NCI-H1436 treated with DMSO at 0.1 percent for 48 hours (cell line): ENCODE results near the gene HDAC9.

Experiments used
- DNase-seq: peaks from one replicate; lab custom pipeline; 2025; lab: John Stamatoyannopoulos, UW

HDAC9 gene

DNA sequence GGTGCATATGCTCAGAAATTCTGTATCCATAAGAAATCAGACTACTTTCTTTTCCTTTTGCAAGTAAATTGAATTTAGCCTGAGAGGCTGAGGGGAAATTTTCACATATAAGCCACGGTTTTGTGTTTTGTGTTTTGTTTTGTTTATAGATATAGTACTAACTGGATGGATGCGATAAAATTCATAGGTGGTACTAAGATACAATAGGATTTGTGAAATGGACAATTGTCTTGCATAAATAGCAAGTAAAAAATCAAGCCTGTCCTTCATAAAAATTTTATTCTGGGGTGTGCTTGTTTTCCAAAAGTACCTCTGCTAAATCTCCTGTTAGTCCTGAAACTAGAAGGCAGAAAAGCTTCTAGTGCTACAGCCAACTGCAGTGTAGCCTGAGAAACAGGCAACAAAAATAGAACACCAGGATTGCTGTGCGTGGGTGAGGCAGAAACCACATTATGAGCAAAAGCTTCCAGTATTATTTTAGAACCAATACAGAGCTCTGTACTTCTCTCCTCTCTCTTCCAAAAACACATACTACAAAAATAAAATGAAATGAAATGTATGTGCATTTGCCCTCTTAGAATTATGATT lies 634 bp upstream of the HDAC9 start:
- no peak for DNase-seq

DNA sequence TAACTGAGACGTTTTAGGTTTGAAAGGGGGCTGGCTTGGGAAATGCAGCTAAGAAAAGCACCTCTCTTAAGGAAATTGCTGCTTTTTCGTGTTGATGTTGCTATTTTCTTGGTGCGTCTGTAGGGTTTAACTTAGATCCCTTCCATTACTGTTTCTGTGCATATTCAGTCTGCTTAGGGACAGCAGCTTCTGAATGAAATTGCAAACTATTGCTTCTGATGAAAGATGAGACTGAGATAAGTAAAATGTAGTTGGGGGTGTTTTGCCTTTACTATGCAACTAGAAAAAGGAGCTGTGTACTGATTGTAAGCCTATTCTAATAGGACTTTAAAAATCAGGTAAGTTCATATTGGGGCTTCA lies 772 bp downstream of the HDAC9 start:
- DNase-seq, result no peak

DNA sequence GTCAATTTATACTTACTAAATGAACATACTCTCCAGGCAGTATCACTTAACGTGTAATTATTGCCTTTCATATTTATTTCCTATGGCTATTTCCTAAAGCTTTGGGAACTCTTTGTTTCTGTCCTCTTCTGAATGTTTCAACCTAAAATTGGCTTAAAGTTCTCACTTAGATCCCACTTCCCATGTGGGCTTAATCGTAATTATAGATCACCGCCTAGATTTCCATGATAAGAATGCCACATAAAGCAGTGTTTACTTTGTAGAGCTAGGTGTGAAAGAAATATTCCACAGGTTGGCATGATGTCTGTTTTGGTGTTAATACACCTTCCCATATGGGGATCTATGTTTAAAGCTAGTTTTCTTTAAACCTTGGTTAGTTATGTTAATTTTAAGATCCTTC lies 1.5 kb downstream of the HDAC9 start:
- DNase-seq, result no peak

DNA sequence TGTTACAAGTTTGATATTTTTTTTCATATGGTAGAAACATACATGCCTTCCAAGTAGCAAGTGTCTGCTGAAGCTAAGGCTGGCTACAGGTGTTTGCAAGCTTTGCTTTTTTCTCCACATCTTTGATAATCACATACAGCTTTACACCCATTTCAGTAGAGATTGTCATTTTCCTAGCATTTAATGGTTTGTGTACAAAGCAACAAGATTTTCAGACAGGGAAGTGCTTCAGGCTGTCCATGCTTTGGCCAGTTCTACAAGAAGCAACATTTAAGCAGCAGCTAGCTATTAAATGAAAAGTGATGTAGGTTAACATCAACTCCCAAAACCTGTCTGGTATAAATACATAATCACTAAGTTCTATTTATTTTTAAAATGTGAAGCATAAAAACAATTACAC lies 2.3 kb downstream of the HDAC9 start:
- DNase-seq, result no peak

DNA sequence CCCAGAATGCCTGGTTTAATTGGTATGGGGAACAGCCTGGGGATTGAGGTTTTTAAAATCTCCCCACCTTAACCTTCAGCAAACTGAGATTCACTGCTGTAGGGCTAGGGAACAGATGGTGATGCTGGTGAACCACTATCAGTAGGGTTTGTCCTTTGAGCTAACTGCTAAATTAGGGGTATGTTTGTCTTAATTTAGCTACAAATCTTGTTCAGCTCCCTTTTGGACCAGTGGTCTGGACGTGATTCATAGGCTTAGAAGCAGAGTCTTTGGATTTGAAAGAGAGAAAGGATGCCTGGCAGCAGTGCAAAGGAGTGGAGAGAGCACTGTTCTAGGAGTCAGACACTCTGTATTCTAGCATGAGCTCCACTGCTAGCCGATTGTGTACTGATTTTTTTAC lies 2.8 kb downstream of the HDAC9 start:
- DNase-seq, result no peak

DNA sequence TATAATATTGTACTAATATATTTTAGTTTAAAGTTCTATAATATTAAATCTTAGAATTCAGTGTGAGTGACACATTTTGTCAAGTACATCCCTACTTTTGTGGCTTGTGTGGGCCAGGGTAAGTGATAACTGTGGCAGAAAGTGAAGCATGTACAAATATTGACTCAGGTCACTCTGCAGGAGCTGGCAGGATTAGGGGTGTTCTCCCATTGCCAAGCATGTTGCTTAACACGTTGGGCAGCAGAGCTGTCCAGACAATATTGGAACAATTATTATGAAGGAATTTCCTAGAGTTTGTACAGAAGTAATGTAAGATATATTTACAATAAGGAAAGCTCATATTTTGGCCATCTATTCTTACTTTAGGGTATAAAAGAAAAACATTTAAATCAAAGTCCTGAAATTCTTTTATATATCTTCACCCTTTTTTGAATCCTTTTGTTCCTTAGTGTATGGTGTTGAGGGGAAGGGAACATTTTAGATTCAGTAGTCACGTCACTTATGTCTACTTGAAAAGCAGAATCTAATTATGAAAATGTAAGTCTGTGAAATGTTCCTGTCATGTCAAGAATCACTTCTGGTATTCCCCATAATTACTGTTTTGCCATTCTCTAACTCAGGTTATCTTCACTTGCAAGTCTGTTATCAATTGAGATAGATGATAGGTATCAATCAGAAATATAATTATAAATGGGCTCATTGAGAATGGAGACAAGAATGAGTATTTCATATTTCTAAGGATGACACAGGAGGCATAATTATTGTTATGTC lies 4.0 kb downstream of the HDAC9 start:
- DNase-seq, result no peak

DNA sequence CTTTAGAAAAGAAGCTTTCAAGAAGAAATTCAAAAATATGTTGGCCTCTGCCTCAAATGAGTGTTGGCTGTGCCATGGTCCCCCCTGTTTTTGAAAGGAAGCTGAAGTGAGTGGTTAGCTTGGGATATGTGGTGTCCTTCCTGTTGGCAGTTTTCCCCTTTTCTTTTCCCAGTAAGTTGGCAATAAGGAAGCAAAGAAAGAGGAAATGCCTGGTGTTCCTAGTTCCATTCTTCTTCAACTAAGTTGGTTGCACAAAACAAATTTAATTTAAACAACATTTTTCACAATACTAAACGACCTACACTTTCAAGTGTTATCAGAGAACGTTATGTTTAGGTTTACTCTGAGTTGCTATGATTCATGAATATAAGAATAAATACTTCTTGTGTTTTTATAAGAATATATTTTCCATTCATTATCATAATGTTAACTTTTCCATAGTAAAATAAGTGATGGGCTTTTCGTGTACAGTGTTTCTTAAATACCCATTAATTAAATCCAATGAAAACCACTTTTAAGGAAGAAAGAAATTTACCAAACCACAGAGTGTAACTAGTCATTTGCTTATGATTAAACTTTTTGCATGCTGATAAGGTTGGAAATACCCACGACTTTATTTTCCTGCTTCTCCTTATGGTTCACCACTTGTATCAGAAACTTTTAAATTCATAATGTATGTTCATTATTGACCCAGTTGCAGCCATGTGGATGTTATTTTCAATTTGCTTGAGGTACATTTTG lies 7.7 kb downstream of the HDAC9 start:
- DNase-seq, result no peak

DNA sequence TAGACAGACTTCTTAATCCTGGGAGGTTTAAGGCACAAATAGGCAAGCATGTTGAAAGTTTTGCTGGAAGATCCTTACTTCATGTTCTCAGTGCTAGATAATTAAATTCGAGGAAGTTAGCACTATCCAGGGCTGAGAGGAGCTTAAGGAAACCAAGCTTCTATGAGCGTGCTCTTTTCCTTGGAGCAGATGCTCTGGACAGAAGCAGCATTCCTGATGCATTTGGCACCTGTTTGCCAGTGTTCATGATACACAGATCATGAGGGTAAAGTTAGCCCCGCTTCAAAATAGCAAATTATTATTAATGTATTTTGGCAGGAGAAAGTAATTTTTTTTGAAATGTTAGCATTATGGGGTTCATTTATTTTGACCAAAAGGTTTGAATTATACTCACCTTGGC lies 9.4 kb downstream of the HDAC9 start:
- no peak for DNase-seq

DNA sequence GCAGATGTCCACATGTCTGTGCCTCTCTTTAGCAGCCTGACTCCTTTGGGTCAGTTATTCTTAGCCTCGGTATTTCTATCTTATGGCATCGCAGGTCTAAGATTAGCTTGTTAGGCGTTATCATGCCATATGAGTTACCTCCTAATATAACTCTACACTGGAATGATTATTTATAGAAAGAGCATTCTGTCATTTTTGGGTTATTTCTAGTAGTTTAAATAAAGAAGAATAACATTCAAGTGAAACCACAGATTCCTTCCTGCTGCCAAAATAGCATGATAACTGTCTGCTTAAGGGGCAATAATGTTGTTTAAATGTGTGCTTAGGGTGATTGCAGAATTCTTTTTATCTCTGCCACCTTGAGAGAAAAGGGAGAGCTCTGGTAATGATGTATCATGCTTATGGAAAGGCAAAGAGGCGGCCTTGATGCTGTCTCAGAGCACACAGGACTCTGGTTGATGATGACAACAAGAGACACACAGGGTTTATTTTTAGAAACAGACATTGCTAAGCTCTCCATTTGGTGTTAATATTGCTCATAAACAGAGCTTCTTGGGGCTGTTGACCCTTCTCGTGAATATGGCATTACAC lies 10.4 kb downstream of the HDAC9 start:
- no peak for DNase-seq

DNA sequence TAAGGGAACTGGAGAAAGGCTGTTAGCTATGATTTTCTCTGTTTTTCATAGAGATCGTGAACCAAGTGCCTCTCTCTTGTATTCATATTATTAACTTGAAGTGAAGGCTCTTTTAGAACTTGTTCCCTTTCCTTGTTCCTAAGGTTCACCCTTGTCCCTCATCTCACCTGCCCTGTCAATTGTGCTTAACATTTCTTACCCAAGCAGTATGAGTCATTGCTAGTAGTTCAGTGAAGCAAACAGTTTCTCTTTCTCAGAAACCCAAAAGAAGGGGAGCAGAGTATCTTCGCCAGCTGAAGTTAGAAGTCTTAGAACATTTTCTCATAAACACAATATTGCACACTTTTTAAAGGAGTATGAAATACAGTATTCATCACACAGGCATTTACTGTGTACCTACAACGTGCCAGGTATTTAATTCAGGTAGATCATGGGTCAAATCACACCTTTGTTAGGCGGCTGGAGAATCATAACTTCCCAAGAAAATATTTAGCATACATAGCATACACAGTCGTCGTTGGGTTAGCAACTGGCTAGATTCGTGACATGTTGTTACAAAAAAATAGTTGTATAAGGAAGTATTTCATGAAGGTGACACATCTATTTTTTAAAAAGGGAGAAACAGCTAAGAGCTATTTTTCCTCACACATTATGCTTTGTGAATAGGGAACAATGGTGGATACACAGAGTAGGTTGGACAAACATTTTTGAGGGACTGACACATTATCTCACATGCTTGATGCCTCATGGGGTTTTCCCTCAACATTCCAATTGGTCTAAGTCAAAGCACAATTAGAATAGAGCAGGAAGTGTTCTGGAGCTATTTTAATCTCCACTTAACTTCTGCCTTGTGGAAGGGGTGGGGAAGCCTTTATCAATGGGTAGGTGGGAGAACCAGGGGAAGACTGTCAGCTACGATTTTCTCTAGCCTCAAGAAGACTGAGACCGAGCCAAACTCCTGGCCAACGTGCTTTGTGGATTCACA lies 13.2 kb downstream of the HDAC9 start:
- DNase-seq, result no peak

DNA sequence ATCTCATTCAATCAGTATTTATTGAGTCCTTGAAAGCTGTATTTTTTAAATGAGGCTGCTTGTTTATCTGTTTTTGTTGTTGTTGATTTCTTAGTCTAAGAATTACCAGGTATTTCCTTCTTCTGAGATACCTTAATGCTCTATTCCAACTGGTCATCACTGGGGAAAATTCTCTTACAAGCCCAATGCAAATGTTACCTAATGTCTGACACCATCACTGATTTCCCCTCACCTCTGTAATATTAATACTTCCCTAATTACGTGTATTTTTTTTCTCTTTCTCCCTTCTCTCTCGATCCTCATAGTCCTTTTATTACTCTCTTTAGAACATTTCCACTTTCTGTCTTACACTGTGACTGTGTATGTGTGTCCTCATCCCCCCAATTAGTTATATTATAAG lies 13.9 kb downstream of the HDAC9 start:
- no peak for DNase-seq

DNA sequence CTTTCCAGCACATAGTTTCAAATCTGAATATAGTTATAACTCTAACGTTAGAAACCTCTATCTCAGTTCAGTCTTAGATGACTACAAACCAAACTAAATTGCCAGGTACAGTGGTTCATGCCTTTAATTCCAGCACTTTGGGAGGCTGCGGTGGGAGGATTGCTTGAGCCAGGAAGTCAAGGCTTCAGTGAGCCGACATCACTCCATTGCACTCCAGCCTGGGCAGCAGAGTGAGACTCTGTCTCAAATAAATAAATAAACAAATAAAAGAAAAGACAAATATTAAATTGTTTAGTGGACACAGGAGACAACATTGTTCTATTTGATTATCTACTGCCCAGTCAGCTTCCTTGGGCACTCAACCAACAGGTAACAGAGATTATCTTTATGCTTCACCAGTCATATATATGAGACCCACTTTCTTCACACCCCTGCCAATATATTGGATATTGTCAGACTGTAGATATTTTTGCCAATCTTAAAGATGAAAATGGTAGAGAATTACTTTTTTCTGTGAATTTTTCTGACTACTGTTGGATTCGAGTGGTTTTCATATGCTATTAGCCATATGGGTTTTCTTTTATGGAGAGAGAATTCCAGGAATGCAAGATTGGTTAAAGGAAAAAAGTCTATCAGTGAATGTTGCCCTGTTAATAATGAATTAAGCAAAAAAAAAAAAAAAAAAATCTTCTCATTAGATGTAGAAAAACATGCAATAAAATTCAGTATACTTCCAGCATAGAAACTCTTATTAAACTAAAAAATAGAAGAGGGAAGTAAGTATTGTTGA lies 16.0 kb downstream of the HDAC9 start:
- no peak for DNase-seq

DNA sequence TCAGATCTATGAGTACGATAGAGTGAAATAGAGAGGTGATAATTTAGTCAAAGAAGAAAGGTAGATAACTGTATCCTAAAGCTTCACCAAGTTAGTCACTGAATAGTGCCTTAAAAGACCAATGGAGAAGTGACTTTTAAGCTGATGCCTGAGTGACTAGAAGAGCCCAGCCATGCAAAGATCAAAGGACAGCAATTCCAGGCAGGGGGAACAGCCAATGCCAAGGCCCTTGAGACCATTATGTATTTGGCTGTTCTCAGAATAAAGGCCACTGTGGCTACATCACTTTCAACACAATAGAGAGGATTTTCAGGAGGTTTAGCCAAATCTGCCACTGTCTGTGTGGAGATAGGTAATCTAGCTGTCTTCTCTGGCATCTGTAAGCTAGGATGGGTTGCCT lies 17.8 kb downstream of the HDAC9 start:
- no peak for DNase-seq

DNA sequence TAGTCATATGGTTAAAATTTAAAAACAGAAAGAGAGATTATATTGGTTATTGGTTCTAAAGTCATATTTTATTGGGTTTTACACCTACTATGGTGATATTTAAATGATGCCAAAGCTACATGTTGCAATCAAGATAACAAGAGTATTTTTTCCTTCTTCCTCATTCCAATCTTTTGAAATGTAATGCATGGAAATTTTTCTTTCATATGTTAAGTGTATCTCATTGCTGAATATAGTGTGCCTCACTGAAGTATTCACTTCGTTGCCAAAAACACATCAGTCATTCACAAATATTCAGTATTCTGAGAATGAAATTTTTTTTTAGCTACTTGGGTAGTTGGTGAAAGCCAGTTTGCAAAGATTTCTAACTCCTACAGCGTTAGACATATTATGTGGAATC lies 19.5 kb downstream of the HDAC9 start:
- DNase-seq, result no peak

DNA sequence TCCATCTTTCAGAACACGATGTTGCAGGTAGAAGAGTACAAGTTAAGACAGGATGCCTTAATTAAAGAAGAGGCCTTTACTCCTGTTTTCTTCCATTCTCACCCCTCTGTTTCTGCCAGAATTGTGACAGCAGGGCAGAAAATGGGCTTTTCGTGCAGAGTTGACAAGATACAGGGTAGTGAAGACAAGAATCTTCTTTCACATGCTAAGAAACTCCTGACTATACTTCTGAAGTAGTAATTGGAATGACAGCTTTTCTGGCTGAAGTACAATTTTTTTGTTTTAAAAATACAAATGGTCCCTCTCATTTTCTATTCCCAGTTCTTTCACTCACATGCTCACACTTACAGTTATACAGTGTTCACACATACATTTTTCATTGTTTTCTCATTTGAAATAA lies 22.1 kb downstream of the HDAC9 start:
- DNase-seq, result no peak

DNA sequence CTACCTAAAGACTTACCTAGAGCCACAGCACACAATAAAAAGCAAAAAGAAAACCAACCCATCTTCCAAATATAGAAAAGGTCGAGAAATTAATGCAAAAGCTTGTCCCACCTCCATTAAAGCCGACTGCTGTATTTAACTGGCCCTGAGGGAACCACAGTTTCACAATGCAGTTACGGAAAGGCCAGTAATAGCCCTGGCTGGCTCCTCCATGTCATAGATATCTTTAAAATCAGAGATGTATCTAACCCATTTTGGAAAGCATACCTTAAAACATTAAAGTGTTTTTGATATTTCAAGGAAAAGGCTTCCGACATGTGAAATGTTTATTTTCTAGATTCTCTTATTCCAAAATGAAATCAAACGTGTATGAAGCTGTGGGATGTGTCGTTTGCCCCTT lies 23.0 kb downstream of the HDAC9 start:
- DNase-seq, result no peak

DNA sequence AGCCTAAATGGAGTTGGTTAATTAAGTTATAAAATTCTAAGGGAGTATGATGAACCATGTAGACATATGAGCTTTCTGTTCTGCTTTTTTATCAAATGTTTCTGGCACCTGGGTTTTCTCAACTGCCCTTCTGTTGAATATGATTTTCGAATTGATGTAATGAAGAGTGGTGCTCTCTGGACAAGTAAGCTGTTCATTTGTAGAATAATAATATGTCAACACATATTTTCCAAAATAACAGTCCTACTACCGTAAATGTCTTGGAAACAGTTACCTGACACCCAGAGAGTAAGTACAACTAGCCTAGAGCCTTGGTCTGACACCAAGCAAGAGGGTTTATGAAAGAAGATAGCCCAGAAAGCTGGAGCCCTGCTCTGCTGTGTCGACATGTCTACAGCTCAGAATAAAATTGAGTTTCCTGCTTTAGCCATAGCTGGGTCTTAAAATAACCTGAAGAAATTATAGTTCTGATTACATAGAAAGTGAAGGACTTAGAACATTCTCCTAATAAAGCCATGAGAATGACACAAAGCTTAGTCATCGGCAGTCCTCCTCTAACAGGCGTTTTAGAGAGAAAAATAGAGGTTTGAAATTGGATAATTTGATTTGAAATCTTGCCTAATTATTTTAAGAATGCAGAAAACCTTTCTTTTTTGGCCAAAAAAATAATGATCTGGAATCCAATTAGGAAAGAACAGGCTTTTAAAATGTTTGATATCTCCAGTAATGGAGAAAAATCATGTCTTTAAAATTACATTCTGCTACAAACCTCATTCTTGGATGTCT lies 25.1 kb downstream of the HDAC9 start:
- DNase-seq, result no peak

DNA sequence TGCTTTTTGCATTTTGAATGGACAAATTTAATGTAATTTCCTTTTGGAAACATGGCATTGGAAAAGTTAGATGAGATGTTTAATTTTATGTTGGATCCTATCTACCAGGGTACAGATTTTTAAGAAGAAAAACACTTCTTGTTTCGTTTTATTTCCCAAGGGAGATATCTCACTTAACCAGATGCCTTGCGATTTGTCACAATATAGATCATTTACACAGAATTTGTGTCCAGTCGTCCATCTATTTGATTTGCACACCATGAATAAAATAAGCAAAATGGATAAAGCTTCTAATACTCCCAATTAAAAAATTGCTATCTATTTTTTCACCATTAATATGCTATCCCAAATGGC lies 25.7 kb downstream of the HDAC9 start:
- no peak for DNase-seq

DNA sequence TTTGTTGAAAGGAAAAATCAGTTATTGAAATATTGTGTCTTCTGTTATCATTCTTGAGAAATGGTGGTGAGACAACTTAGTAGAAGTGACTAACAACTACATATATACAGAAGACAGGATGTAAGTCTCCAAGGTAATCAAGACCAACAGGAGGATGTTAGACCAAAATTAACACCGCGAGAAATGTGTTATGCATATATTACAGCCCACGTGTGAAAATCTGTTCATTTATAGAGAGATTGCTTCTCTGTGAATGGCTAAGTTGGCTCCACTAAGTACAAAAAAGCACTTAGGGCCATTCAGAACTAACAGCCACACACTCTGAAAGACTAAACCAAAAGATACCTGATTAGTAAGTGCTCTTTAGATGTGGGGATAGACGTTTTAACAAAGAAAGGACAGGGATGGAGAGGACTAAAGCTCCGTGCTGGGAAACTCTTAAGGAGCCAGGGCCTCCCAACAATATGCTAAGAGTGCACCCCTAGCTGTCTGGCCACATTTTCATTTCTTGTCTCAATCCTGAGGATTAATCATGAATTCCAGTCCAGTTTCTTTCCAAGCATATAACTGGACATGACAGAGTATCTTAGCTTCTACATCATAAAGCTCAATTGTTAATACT lies 26.5 kb downstream of the HDAC9 start:
- no peak for DNase-seq

DNA sequence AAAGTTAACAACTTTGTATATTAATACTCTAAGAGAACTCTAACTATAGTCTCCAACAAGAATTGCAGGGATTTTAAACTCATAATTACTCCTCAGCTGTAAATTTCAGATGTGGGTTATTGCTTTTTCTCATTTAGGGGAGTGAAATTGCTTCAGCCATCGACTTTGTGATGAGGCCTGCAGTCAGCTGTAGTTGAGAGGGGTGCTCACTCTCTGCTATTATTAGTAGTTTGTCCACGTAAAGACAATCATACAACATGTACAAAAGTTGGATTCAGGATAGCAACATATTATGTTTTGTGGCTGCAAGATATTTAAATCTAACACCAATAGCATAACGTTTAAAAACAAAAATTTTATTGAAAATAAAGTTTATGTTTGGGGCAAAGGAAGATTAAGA lies 28.7 kb downstream of the HDAC9 start:
- no peak for DNase-seq
